Neural cell (in vitro differentiated cells): ENCODE measurements around the gene PAPLN. TPM values are rescaled to one million over a fixed set of nuclear protein-coding genes. Genes with fewer than 3 reads are reported as not detected.

Experiments used
- H2AFZ ChIP-seq: fragments of 200-600, 300-800 bp; sonication (generic), shearing (Covaris generic); 2 replicates; pipeline ENCODE4 v1.6.0; 2014; ENCODE audit warnings: low read depth, mild to moderate bottlenecking, antibody characterized with exemption, low read length, moderate library complexity
- H3F3A ChIP-seq: fragments of 200-600 bp; shearing (Covaris generic); 2 replicates; pipeline ENCODE4 v1.6.1; 2016; ENCODE audit warnings: mild to moderate bottlenecking, moderate library complexity, mixed read lengths, antibody characterized with exemption, low read length; ENCODE audit not compliant: insufficient read depth, poor library complexity, severe bottlenecking
- H3K27ac ChIP-seq: fragments of 200-600, 300-800 bp; sonication (generic), shearing (Covaris generic); 2 replicates; pipeline ENCODE4 v1.5.1; 2014; ENCODE audit warnings: mild to moderate bottlenecking, low read length, moderate library complexity
- H3K27me3 ChIP-seq: fragments of 300-800, 200-600 bp; sonication (generic), shearing (Covaris generic); 2 replicates; pipeline ENCODE4 v1.6.0; 2014; ENCODE audit warnings: mild to moderate bottlenecking, low read depth, low read length, moderate library complexity; ENCODE audit not compliant: insufficient read depth
- H3K36me3 ChIP-seq: fragments of 300-800, 200-600 bp; sonication (generic), shearing (Covaris generic); 2 replicates; pipeline ENCODE4 v1.5.1; 2014; ENCODE audit warnings: mild to moderate bottlenecking, antibody characterized with exemption, low read length, moderate library complexity; ENCODE audit not compliant: insufficient read depth
- H3K4me2 ChIP-seq: fragments of 300-800, 200-600 bp; sonication (generic), shearing (Covaris generic); 2 replicates; pipeline ENCODE4 v1.6.0; 2014; ENCODE audit warnings: mild to moderate bottlenecking, low read length
- H3K4me3 ChIP-seq: fragments of 300-800, 200-600 bp; sonication (generic), shearing (Covaris generic); 2 replicates; pipeline ENCODE4 v1.5.1; 2014; ENCODE audit warnings: mild to moderate bottlenecking, low read length, moderate library complexity
- H3K79me2 ChIP-seq: fragments of 200-600 bp; shearing (Covaris generic); replicated peaks from 2 replicates; pipeline ENCODE4 v1.6.0; 2014; ENCODE audit warnings: mild to moderate bottlenecking, low read length, moderate library complexity; ENCODE audit not compliant: insufficient read depth
- H3K9ac ChIP-seq: fragments of 300-800, 200-600 bp; sonication (generic), shearing (Covaris generic); 2 replicates; pipeline ENCODE4 v1.6.1; 2016; ENCODE audit warnings: mild to moderate bottlenecking, low read length, mixed read lengths
- H3K9me2 ChIP-seq: fragments of 200-600 bp; shearing (Covaris generic); 2 replicates; pipeline ENCODE4 v1.6.1; 2016; ENCODE audit warnings: mild to moderate bottlenecking, low read length, mixed read lengths; ENCODE audit not compliant: insufficient read depth
- H3K9me3 ChIP-seq: fragments of 200-600, 300-800 bp; sonication (generic), shearing (Covaris generic); 2 replicates; pipeline ENCODE4 v1.6.1; 2016; ENCODE audit warnings: mild to moderate bottlenecking, mixed run types, low read length, moderate library complexity, mixed read lengths
- H4K20me1 ChIP-seq: fragments of 200-600 bp; shearing (Covaris generic); 2 replicates; pipeline ENCODE4 v1.6.1; 2016; ENCODE audit warnings: mild to moderate bottlenecking, mixed run types; ENCODE audit not compliant: insufficient read depth
- CTCF ChIP-seq: fragments of 450-650 bp; IDR thresholded peaks from 2 replicates; pipeline ENCODE4 v1.5.1; 2014; ENCODE audit warnings: antibody characterized with exemption, mild to moderate bottlenecking, moderate library complexity; ENCODE audit not compliant: poor library complexity, severe bottlenecking
- EP300 ChIP-seq: fragments of 450-650 bp; conservative IDR thresholded peaks from 2 replicates; pipeline ENCODE4 v1.6.1; 2014; ENCODE audit warnings: antibody characterized with exemption, mild to moderate bottlenecking, moderate library complexity; ENCODE audit not compliant: poor library complexity, severe bottlenecking
- EZH2 ChIP-seq: fragments of 200-600, 300-800 bp; shearing (Covaris generic), sonication (generic); IDR thresholded peaks from 2 replicates; pipeline ENCODE4 v1.6.1; 2014; ENCODE audit warnings: antibody characterized with exemption, low read length, borderline replicate concordance, mild to moderate bottlenecking; ENCODE audit not compliant: insufficient read depth, poor library complexity, severe bottlenecking
- MXI1 ChIP-seq: fragments of 450-650 bp; conservative IDR thresholded peaks from 2 replicates; pipeline ENCODE4 v1.6.1; 2014; ENCODE audit warnings: antibody characterized with exemption, mild to moderate bottlenecking; ENCODE audit not compliant: poor library complexity, severe bottlenecking
- POLR2AphosphoS5 ChIP-seq: IDR thresholded peaks from 2 replicates; pipeline ENCODE4 v1.6.1; 2012
- RAD21 ChIP-seq: fragments of 450-650 bp; conservative IDR thresholded peaks from 2 replicates; pipeline ENCODE4 v1.6.1; 2014; ENCODE audit warnings: antibody characterized with exemption, mild to moderate bottlenecking, moderate library complexity
- REST ChIP-seq: IDR thresholded peaks from 2 replicates; pipeline ENCODE4 v1.6.1; 2012; ENCODE audit warnings: borderline replicate concordance
- SMC3 ChIP-seq: fragments of 450-650 bp; conservative IDR thresholded peaks from 2 replicates; pipeline ENCODE4 v1.6.1; 2014; ENCODE audit warnings: antibody characterized with exemption, mild to moderate bottlenecking, moderate library complexity; ENCODE audit not compliant: poor library complexity
- TAF1 ChIP-seq: IDR thresholded peaks from 2 replicates; pipeline ENCODE4 v1.6.1; 2012; ENCODE audit warnings: low read depth
- polyA minus RNA-seq: library from RNA; depleted of rRNA, polyadenylated mRNA; stranded (reverse); fragments of >200 nt; gene quantifications from 2 replicates; pipeline ENCODE4 v1.2.3, GENCODE V29; 2014
- polyA plus RNA-seq: library from polyadenylated mRNA; depleted of rRNA; stranded (reverse); fragments of >200 nt; gene quantifications from 2 replicates; pipeline ENCODE4 v1.2.3, GENCODE V29; 2014

PAPLN gene
- polyA plus RNA-seq (0.08 and 0.14 TPM in 2 replicates), polyA minus RNA-seq (0.35 and 0.49 TPM in 2 replicates)

GRCh38 chr14:73237219-73237785, at the start of gene PAPLN:
Gene PAPLN, plus strand, starts transcription at chr14:73237506. Its CDS starts 2,273 bp downstream, at chr14:73239779.
- peaks cover 47% of the 10 kb centered on the region for H3K27me3 ChIP-seq
- no peak within 1 kb of the TSS for H3K4me2 ChIP-seq
- no peak within 1 kb of the TSS for H2AFZ ChIP-seq
- H3K9ac ChIP-seq, result no peak within 1 kb of the TSS
- no peaks in the 10 kb centered on the region for H3F3A ChIP-seq
- no peaks in the 10 kb centered on the region for H3K9me2 ChIP-seq
- peak within 1 kb of the TSS; percentile 57 for H3K4me3 ChIP-seq
- H3K9me3 ChIP-seq, result no peaks in the 10 kb centered on the region
- no peak within 1 kb of the TSS for H3K27ac ChIP-seq
- TF ChIP-seq EZH2 (no peak), POLR2AphosphoS5 (no peak), MXI1 (no peak), EP300 (no peak)
- H3K36me3 ChIP-seq, result no peaks in the 10 kb centered on the region
- H3K79me2 ChIP-seq, result no peaks in the 10 kb centered on the region
- H4K20me1 ChIP-seq, result no peaks in the 10 kb centered on the region

GRCh38 chr14:73188501-73188911, 48.8 kb upstream of the PAPLN start:
- Histone ChIP-seq H3K27me3 (no peaks in the 10 kb centered on the region), H3K9ac (no peak overlapping the region), H3K79me2 (no peaks in the 10 kb centered on the region), H3K27ac (no peak overlapping the region), H3K36me3 (peaks cover 10% of the 10 kb centered on the region), H3K9me3 (no peaks in the 10 kb centered on the region), H4K20me1 (no peaks in the 10 kb centered on the region), H3K4me2 (no peak overlapping the region), H2AFZ (no peak overlapping the region), H3F3A (no peaks in the 10 kb centered on the region), H3K4me3 (no peak overlapping the region), H3K9me2 (no peaks in the 10 kb centered on the region)
- TF ChIP-seq RAD21 (no peak), POLR2AphosphoS5 (no peak), EZH2 (no peak), EP300 (no peak), REST (no peak), MXI1 (no peak), TAF1 (no peak), SMC3 (no peak), CTCF (no peak)
